ENCODE data around the gene UBE2D4.
"Not testable (repeated sequence)": the region's sequence is repeated elsewhere in the genome, so short reads cannot be mapped to it uniquely, and the experiment has no call there.

UBE2D4 gene

GRCh38 chr7:43891069-43891955, 34.9 kb upstream of the UBE2D4 start:
- Mint-ChIP-seq H3K36me3 (ENCODE audit: low read depth) (peaks cover 33% of the 10 kb centered on the region), H3K27me3 (ENCODE audit: low read depth, poor library complexity) (peaks cover 8% of the 10 kb centered on the region), H3K4me3 (no peak overlapping the region), H3K4me1 (peaks cover 24% of the 10 kb centered on the region), H3K9me3 (no peaks in the 10 kb centered on the region), H3K27ac (peak overlapping the region; percentile 89)
- DNase-seq, result no peak
- TF ChIP-seq, protein P1, sequence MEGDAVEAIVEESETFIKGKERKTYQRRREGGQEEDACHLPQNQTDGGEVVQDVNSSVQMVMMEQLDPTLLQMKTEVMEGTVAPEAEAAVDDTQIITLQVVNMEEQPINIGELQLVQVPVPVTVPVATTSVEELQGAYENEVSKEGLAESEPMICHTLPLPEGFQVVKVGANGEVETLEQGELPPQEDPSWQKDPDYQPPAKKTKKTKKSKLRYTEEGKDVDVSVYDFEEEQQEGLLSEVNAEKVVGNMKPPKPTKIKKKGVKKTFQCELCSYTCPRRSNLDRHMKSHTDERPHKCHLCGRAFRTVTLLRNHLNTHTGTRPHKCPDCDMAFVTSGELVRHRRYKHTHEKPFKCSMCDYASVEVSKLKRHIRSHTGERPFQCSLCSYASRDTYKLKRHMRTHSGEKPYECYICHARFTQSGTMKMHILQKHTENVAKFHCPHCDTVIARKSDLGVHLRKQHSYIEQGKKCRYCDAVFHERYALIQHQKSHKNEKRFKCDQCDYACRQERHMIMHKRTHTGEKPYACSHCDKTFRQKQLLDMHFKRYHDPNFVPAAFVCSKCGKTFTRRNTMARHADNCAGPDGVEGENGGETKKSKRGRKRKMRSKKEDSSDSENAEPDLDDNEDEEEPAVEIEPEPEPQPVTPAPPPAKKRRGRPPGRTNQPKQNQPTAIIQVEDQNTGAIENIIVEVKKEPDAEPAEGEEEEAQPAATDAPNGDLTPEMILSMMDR (IDR thresholded peaks at IDR 0.05), result no peak

DNA sequence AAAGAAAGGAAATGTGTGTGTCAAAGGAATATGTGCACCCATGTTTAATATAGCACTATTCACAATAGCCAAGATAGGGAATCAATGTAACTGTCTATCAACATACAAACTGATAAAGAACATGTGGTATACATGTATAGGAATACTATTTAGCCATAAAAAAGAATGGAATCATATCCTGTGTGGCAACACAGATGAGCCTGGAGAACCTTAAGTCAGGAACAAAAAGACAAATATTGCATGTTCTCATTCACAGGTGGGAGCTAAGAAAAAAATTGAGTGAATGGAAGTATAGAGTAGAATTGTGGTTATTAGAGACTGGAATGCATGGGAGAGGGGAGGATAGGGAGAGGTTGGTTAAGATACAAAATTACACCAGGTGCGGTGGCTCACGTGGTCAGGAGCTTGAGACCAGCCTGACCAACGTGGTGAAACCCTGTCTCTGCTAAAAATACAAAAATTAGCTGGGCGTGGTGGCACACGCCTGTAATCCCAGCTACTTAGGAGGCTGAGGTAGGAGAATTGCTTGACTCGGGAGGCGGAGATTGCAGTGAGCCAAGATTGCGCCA, 30.3 kb upstream of the UBE2D4 start:
- no peak overlapping the region for H3K27ac Mint-ChIP-seq
- H3K4me3 Mint-ChIP-seq, result no peak overlapping the region
- no peaks in the 10 kb centered on the region for H3K9me3 Mint-ChIP-seq
- H3K4me1 Mint-ChIP-seq, result peaks cover 7% of the 10 kb centered on the region
- TF ChIP-seq, protein P1 (IDR thresholded peaks at IDR 0.05), result no peak
- H3K27me3 Mint-ChIP-seq (ENCODE audit: low read depth, poor library complexity), result peaks cover 1% of the 10 kb centered on the region
- no peak for DNase-seq
- H3K36me3 Mint-ChIP-seq (ENCODE audit: low read depth), result peaks cover 30% of the 10 kb centered on the region

DNA sequence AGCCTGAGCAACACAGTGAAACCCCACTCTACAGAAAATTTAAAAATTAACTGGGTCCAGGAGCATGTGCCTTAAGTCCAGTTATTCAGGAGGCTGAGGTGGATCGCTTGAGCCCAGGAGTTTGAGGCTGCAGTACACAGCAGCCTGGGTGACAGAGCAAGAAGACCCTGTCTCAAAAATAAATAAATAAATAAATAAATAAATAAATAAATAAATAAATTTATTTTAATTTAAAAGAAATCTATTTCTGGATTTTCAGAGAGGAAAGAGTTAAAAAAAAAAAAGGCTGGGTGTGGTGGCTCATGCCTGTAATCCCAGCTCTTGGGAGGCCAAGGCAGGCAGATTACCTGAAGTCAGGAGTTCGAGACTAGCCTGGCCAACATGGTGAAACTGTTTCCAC, 27.7 kb upstream of the UBE2D4 start:
- H3K4me3 Mint-ChIP-seq; H3K4me1 Mint-ChIP-seq; DNase-seq; H3K9me3 Mint-ChIP-seq; H3K27ac Mint-ChIP-seq; H3K27me3 Mint-ChIP-seq (ENCODE audit: low read depth, poor library complexity): not testable (repeated sequence)
- H3K36me3 Mint-ChIP-seq (ENCODE audit: low read depth), result peaks cover 34% of the 10 kb centered on the region

- TF ChIP-seq, protein P1 (IDR thresholded peaks at IDR 0.05), result no peak
- Mint-ChIP-seq H3K27me3 (ENCODE audit: low read depth, poor library complexity) (peaks cover 2% of the 10 kb centered on the region), H3K4me1 (peaks cover 15% of the 10 kb centered on the region), H3K9me3 (peaks cover 7% of the 10 kb centered on the region), H3K36me3 (ENCODE audit: low read depth) (peaks cover 13% of the 10 kb centered on the region), H3K27ac (no peak overlapping the region), H3K4me3 (no peak overlapping the region)
- DNase-seq, result no peak
Observed at GRCh38 chr7:43902542-43903054, 23.6 kb upstream of the UBE2D4 start.

GRCh38 chr7:43904533-43905208, 21.6 kb upstream of the UBE2D4 start:
- no peak for DNase-seq
- TF ChIP-seq, protein P1 (IDR thresholded peaks at IDR 0.05), result no peak
- H3K27ac Mint-ChIP-seq, result no peak overlapping the region
- no peak overlapping the region for H3K4me3 Mint-ChIP-seq
- peaks cover 15% of the 10 kb centered on the region for H3K4me1 Mint-ChIP-seq
- H3K27me3 Mint-ChIP-seq (ENCODE audit: low read depth, poor library complexity), result peaks cover 16% of the 10 kb centered on the region
- peaks cover 13% of the 10 kb centered on the region for H3K36me3 Mint-ChIP-seq (ENCODE audit: low read depth)
- peaks cover 7% of the 10 kb centered on the region for H3K9me3 Mint-ChIP-seq

Measured in nephron progenitor cell (in vitro differentiated cells).